GM18858 (cell line): Measurements from ENCODE around the gene MATCAP1.
A peak's percentile ranks its signal among the peaks of the same experiment; 100 is the strongest.

Source experiments
- ATAC-seq: cut with Tn5 transposase; IDR thresholded peaks from one replicate; pipeline ENCODE4 v1.9.1; 2021; ENCODE audit not compliant: unreplicated experiment

The MATCAP1 gene

DNA sequence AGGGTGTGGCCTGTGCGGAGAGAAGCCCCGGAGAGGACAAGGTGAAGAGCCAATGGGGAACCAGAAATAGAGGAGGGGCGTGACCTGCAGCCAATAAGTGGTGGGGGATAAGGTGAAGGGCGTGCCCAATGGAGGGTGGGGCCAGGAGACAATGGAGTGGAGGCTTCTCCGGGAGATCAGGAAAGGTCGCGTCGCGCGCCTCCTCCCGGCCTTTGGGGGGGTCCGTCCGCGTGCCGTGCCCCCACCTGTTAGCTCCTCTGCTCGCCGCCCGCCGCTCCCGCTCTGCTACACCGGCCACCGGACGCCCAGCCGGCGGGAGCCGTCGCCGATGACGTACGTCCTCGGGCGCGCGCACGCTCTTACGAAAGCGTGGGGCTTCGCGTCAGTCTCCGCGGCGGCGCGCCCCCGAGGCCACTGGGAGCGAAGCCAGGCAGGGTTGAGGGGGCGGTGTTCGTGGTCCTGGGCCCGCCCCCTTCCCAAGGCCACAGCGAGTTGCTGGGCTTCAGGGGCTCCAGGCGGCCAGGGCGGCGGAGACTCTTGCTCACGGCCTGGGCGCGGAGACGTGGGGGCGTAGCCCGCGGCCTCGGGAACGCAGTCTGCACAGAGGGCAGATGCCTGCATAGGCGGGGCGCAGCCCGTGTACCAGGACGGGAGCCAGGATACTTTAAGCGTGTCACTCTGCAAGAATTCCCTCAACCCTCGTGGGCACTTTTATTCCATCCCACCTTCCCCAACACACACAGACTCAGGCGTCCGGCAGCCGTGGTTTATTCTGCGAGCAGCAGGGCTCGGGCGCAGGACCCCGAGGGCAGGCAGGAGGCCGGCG lies at the start of gene MATCAP1:
Gene MATCAP1 (minus strand): TSS at position 337 of the 826 bp plus-strand sequence. CDS start 3,353 bp downstream, outside the sequence.
- ATAC-seq = peak; percentile 86

DNA sequence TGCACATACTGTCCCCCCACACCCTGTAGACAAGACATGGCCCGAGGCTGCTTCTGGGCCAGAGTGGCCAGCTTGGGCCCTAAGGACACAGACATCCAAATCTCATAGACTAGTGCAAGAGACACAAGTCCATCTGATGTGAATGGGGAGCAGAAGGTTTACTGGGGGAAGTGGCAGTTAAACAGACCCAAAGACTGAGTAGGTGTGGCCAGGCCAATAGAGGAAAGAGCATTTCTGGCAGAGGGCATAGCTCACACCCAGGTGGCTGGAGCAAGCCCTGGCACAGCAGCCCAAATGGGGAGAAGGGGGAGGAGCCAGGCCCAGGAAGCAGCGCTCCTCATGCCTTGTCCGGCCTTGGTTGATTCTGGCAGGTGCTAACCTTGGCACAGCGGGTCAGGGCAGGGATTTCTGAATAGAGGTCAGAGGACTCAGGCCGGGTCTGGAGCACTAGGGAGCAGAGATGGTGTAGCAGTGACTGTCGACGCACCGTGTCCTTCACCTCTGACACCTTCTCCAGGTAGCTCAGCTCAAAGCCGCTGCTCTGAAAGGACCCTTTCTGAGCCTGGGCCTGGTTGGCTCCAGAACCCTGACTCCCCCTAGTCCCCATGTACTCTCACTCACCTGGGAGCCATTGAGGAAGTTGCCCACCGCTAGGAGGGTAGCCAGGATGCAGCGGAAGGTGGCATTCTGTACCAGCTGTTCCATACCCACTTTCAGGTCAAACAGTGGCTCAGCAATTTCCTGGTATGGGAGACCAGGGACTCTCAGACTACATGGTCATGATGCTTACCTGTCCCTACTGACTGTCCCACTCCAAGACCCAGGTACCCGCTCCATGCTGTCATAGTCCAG lies 47.3 kb upstream of the MATCAP1 start:
- ATAC-seq = no peak

DNA sequence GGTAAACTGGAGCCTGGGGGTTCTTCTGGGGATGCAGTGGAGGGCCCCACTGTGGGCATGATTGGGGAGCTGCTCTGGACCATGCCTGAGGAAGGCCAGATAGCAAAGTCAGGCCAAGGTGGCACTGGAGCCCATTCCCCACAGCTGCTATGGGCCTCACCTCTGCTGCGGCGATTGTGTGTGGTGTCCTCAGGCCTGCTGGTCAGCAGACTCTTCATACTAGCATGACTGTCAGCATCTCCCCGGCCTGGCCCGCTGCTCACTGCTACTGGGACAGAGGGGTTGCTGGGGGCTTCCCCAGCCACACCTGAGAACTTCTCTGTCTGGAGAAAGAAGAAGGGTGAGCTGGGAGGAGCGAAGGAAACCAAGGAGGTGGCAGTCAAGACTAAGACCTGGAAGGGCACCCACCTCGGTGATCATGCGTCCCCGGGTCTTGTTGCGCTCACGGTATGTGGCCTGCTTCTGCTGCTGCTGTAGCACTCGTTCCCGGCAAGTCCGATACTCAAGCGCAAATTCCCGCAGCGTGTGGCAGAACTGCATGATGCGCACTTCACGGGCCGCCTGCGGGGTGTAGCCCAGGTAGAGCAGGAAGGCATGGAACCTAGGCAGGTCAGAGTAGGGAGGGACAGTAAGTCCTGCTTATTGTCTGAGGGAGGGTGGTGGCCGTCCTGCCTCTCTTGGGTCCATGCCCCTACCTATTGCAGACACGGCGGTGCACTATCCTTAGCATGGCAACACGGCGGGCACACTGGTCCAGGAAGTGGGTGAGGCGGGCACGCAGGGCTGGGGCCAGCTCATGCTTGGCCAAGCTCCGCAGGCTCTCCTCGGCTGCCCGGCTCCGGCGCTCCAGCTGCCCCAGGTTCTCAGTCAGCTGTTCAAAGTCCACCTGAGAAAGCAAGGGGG lies 46.4 kb upstream of the MATCAP1 start:
- no peak for ATAC-seq

DNA sequence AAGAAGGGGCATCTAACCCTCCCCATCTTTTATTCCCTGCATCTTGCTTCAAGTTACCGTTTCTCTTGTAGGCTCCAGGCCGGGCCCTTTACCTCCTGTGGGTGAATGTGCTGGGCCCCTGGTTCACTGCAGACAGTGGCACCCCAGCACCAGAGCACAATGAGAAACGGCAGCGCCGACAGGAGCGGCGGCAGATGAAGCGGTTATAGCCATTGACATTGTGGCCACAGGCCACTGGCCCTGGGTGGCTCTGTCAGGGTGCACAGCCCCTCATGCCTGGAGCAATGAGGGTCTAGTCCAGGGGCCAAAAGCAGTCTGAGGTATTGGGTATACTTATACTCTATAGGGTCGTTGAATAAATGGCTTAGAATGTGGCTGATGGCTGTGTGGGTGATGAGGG lies 45.1 kb upstream of the MATCAP1 start:
- ATAC-seq = no peak

DNA sequence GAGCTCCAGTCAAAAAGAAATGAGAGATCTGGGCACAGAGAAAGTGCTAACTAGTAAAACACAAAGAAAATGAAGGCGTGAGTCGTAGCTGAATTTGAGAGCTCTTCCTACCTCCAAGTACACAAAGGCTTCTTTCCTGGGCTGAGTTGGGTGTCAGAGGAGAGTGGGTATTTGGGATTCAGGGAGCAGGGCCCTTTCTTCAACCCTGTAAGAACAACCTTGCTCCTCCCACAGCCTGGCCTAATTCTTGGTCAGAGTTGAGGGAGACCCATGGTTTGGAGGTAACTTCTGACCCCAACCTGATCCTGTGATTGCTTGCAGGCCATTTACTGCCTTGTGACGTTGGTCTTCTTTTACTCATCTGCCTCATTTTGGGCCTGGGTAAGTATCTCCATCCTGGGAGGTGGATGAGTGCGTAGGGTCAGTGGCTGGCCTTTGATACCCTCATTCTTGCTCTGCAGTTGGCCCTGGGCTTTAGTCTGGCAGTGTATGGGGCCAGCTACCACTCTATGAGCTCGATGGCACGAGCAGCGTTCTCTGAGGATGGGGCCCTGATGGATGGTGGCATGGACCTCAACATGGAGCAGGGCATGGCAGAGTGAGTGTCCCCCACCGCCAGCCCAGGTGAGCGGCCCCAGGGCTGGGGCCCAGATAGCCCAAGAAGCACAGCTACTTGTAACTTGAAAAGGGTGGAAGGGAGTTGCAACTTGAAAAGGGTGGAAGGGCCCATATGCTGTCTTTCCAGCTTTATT lies 44.4 kb upstream of the MATCAP1 start:
- ATAC-seq = no peak

DNA sequence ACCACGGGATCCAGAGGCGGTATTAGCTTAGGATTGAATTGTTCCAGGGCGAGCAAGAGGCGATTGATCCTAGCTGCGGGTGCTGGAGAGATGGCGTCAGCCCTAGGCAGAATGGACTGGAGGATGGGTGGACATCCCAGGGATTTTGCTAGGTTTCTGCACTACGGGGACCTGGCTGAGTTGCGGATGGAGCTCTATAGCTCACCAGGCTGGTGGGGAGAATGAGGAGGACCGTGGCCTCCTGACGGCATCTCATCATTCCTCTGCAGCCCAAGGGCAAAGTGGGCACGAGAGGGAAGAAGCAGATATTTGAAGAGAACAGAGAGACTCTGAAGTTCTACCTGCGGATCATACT lies 43.8 kb upstream of the MATCAP1 start:
- no peak for ATAC-seq

DNA sequence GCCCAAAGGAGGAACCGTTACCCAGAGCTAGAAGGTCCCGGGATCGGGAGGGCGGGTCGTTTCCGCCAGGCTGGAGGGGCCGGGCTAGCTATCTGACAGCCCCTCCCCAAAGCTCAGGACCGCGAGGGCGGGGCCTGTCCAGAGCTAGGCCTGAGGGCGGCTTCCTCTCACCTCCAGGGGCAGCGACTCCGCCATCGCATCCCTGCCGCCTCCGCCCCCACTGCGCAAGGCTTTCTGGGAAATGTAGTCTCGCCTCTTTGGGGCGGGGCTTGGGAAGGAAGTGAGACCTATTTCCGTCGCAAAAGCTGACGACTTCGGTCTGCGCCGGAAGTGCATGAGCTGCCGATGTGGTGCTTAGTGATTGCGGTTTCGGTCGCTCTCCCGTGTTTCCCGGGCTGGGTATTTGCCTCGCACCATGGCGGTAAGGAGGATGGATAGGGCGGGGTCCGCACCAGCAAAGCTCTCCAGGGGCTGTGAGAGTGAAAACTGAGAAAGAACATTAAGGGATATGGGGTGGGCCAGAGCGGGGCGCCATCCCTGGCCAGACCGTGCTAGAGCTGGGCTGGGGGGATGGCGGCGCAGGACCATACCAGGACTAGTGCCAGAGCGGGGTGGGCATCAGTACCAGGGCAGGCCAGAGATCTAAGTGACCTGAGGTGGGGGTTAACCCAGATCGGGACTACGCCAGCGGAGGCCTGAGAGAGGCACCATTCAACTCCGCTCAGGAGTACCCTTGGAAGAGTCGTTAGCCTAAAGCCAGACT lies 43.2 kb upstream of the MATCAP1 start, which contains the start of gene TMEM208:
Gene TMEM208 (plus strand): TSS at position 327 of the 763 bp plus-strand sequence. CDS start 89 bp downstream, at position 416.
- peak; percentile 65 for ATAC-seq

DNA sequence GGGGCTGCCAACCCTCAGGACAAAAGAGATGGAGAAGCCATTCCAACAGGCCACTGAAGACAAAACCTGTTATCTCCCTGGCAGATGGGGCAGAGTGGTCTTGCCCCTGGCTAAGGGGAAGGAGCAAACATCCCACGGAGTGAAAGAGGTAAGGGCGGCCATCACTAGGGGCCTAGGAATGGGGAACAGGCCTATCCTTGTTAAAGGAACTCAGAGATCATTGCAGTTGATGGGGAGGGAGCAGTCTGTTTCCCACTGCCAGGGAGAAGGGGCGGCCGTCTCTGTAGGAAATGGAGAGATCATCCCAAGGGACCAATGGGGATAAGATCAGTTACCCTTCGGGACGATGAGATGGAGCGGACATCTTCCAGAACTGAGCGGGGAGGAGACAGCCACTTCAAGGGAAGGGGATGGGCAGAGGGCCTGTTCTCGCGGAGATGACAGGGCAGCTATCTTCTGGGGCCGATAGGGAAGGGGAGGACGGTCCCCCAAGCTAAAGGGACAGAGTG lies 42.6 kb upstream of the MATCAP1 start:
- ATAC-seq = peak; percentile 10

DNA sequence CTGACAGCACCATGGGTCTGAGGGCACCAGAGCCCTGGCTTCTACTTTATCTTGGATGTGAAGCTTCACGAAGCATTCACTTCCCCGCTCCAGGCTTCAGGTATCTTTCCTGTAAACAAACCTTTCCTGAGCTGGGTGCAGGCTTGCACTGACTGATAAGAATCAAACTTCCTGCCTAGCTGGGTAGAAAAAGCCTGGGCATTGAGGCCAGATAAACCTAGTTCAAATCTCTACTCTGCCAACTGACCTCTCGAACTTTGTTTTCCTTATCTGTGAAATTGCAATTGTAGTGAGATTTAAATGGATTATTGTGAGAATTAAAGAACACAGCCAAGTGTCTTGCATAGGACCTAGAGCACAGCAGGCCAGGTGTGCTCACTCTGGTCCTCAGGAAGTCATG lies 40.2 kb upstream of the MATCAP1 start:
- ATAC-seq = no peak

DNA sequence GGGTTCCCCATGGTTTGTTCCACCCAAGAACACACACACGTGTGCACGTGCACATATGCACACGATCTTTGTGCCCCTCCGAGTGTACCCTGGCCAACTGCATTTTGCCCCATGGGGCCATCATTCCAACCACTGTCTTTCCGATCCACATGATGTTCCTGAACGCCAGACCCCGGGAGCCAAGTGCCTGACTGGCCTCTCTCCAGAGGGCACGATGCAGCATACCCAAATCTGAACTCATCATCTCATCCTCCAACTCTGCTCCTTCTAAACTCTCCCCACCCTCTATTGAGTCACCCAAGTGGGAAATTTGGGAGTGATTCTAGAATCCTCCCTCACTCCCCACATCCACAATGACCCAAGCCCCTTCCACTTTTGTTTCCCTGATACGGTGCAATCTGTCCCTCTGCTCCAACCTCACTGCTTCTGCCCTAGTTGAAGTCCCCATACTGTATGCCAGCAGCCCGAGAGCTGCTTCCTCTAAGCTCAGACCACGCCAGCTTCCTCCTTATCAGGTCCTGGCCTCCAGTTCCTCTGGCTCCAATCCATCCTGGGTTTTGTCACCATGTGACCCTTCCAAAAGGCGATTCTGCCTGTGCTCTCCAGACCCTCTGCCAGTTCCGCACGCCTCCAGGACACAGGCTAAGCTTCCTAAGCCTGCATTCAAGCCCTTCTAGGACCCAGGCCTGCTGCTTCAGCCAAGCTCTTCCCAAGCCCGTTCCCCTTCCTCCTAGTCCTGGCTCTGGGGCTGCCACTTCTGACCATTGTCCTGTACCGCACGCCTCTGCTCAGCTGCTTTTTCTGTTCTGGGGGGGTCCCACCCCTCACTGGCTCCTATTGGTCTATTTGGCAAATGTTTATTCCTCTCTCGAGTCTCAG lies 33.1 kb upstream of the MATCAP1 start:
- no peak for ATAC-seq

DNA sequence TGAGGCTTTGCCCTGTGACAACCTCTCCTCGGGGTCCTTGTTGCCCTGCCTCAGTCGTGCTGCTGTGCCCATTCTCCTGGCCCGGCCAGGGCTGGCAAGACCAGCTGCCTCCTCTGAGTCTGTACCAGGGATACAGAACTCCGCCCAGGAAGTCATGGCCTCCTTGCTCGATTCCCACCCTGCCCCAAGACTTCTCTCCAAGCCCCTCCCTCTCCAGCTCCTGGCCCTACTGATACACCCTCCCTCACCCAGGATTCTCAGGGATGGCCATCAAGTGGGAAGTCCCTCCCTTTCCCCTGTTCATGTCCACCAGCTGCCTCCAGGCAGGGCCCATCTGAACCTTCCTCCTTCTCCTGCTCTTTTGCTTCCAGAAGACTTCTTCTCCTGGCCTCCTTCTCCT lies 31.9 kb upstream of the MATCAP1 start:
- no peak for ATAC-seq

DNA sequence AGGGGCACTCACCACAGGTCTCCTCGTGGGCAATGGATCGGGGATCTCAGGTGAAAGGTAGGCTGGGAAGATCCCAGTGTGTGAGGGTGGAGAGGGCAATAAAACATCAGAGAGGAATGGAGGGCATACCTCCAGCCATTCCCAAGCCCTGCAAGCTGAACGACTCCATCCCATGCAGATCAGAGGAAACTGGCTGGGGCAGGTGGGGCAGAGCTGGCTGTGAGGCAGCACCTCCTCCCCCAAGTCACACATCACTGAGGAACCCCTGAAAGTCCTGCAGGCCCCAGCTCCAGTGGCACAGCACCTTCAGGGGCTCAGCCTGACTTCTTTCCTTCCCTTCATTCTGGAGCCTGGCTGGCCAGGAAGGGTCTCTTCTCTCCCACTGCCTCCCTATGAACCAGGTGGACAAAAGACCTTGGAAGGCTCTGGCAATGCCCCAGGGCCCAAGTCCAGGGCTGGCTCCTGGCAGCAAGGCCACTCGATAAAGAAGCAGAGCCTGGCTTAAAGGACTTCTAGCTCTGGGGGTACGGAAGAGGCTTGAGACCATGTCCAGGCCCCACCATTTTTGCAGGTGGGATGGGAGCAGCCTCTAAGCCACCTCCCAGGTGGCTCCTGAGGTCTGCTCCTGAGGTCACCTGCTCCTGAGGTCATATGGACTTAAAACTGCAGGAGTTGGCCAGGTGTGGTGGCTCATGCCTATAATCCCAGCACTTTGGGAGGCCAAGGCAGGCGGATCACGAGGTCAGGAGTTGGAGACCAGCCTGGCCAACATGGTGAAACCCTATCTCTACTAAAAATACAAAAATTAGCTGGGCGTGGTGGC lies 29.6 kb upstream of the MATCAP1 start:
- ATAC-seq = no peak

DNA sequence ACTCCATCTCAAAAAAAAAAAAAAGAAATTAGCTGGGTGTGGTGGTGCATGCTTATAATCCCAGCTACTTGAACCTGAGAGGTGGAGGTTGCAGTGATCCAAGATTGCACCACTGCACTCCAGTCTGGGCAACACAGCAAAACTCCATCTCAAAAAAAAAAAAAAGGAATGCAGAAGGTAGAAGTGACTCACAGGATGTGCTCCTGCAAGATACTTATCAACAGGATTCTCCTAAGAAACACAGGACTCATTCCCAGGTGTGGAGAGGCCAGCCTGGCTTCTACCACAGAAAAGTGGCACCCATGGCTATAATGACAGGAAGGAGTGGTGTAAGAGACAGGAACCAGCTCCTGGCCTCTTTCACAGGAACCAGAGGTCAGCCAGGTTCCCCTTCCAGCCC lies 29.0 kb upstream of the MATCAP1 start:
- ATAC-seq = no peak

DNA sequence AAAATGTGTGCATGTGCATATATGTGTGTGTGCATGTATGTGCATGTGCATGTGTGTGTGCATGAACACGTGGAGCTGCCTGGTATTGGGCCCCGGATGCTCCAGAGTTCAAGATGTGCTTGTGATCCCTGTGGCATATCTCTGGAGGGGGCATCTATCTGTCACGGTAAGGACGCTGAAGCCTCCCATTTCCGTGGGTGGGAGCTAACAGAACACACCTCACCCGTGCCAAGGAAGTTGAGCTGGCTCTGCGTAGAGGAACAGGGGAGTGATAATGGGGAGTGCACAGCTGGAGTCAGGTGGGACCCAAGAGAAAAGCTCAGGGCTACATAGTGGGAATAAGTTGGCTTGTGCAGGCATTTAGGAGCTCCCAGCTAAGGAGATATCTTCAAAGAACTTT lies 27.9 kb upstream of the MATCAP1 start:
- ATAC-seq = no peak

DNA sequence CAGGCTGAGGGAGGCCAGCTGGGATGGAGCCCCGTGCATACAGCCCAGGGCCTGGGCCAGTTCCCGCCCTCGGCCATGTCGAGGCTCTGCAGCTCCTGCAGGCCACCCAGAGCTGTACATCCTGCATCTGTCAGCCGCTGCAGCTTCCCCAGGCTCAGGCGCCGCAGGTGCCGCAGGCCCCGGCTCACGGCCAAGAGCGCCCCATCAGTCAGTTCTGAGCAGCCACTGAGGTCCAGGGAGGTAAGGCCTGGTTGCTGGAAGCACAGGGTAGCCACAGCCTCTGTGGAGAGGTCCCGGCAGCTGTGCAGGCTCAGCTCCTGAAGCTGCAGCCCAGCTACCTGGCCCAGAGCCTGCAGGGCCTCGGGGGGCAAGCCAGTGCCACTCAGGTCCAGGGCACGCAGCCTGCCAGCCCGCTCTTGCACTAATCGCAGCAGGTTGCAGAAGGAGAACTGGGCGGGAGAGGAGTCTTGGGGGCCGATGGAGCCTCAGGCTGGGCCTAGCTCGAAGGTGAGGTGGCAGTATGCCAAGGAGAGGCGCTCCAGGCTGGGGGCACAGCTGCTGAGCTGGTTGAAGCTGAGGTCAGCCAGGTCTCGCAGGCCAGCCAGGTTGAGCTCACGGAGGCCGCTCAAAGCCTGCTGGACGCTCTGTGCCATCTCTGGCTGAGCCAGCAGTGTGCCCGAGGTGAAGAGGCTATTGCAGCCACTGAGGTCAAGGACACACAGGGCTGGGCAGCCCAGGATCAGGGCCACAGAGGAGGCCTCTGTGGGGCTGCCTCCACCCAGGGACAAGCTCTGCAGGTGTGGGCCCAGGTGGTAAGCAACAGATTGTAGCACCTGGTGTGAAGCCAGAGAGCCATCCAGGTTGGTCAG lies 26.5 kb upstream of the MATCAP1 start:
- no peak for ATAC-seq

DNA sequence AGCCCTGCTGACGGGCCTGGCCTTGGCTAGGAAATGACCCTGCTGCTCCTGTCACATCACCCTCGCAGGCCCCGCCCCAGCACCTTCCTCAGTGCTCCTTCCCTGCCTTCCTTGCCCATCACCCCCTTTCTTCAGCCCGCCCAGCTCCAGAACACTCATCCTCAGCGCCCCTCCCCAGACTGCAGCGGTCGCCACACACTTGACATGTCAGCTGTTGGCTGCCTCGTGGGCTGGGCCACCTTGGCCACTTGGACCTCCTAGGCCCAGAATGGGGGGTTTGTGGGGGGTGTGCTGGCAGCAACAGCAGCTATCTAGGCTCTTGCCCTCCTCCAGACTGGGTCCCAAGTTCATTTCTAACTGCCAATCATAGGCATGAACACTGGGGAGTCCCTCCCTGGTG lies 25.8 kb upstream of the MATCAP1 start:
- ATAC-seq = no peak
